ENCODE results near the gene RDH8. TPM values are rescaled to one million over a fixed set of nuclear protein-coding genes. Genes with fewer than 3 reads are reported as not detected.

The RDH8 gene
- total and polyA plus RNA-seq, 2 of the 8 experiments (the other 6 are each of a cell fraction or from before 2014, with no cell fraction given), result 0.38 TPM; not detected in 1

DNA sequence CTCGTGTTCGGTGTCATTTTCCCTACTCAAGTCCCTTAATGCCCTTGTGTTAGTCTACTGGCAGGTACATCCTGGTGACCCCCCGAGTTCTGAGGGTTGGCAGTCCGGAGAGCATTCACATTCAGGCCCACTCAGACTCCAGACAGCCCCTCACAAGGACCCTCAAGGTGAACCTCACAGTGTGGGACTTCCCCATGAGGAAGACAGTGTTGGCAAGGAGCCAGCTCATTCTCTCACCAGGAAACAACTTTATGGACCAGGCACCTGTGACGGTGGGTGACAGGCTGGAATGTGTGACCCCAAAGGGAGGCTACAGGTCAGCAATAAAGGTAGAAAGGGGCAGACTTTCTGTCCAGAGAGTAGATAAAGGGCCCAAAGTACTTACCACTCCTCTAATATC, 24.5 kb downstream of the RDH8 start:
- no peaks in the 10 kb centered on the region for H3K23me2 ChIP-seq (ENCODE audit: low read depth, low read length)
- no peak for FAIRE-seq
- POLR2A ChIA-PET (ENCODE audit: partially characterized antibody), result no interaction called here
- no peak overlapping the region for H2BK20ac ChIP-seq (ENCODE audit: low read length)
- H4K20me1 ChIP-seq (replicated peaks in 1 of 2; ENCODE audit: control insufficient read depth in 1 of 2, insufficient read depth in 2 of 2, low read length in 2 of 2), result no peaks in the 10 kb centered on the region
- no peak overlapping the region for H3K4ac ChIP-seq (replicated peaks; ENCODE audit: insufficient read length, low read depth, low read length)
- H4K5ac ChIP-seq (ENCODE audit: insufficient read length, low read depth, low read length), result no peak overlapping the region
- H3K56ac ChIP-seq (replicated peaks; ENCODE audit: insufficient read length, low read depth, low read length), result no peak overlapping the region
- H3K14ac ChIP-seq (ENCODE audit: insufficient read length), result no peak overlapping the region
- no peaks in the 10 kb centered on the region for H3K36me3 ChIP-seq (ENCODE audit: control insufficient read depth in 2 of 4, insufficient read depth in 4 of 4, low read length in 3 of 4)
- no peak overlapping the region for H4K8ac ChIP-seq (ENCODE audit: extremely low read depth, insufficient read depth, low read length)
- H3K4me3 ChIP-seq (ENCODE audit: extremely low read depth in 1 of 4, insufficient read depth in 2 of 4, low read depth in 3 of 4, low read length in 4 of 4), result no peak overlapping the region
- no peak overlapping the region for H3K18ac ChIP-seq (ENCODE audit: extremely low read depth, low read length)
- H3K79me2 ChIP-seq (ENCODE audit: control insufficient read depth in 1 of 2, insufficient read depth in 2 of 2, low read length in 2 of 2), result no peaks in the 10 kb centered on the region
- H2BK5ac ChIP-seq (ENCODE audit: low read depth, low read length), result no peak overlapping the region
- H3K27ac ChIP-seq (ENCODE audit: low read depth, low read length), result no peak overlapping the region
- no peak overlapping the region for H2BK12ac ChIP-seq (ENCODE audit: low read depth, low read length)
- DNase-seq (ENCODE audit: low read depth in 1 of 2, low spot score in 2 of 2), result no peak
- no peak overlapping the region for H2AK5ac ChIP-seq (ENCODE audit: low read depth, low read length)
- 80% methylated on average over 5 of the region's 5 CpGs; no CpG with 5 or more reads in 1 of the 2 experiments for WGBS, 2 experiments (ENCODE audit: extremely low coverage in 1 of 2, insufficient coverage in 1 of 2, insufficient read length in 1 of 2, insufficient replicate concordance in 2 of 2, low coverage in 1 of 2, low lambda C conversion rate in 2 of 2, missing lambda C conversion rate in 1 of 2)
- CTCF ChIA-PET (ENCODE audit: partially characterized antibody), result interaction anchor here (1.1 kb wide), 1 partner anchor 54 kb away, joined by 3 read pairs; no protein-coding TSS in a partner anchor
- H2BK120ac ChIP-seq (replicated peaks; ENCODE audit: low read depth, low read length), result no peak overlapping the region
- no peak overlapping the region for H2AFZ ChIP-seq (ENCODE audit: low read length)
- no peak overlapping the region for H3K4me2 ChIP-seq (ENCODE audit: insufficient read depth in 1 of 2, low read depth in 2 of 2, low read length in 2 of 2)
- H3K23ac ChIP-seq (ENCODE audit: insufficient read length), result no peak overlapping the region
- no peaks in the 10 kb centered on the region for H3K79me1 ChIP-seq (ENCODE audit: low read depth, low read length)
- H3K27me3 ChIP-seq (replicated peaks in 1 of 4; ENCODE audit: control insufficient read depth in 3 of 4, extremely low read depth in 1 of 4, insufficient read depth in 3 of 4, low read length in 3 of 4), result no peaks in the 10 kb centered on the region; a peak in 1 of 7 replicates
- H2BK15ac ChIP-seq (ENCODE audit: low read length), result no peak overlapping the region
- H3K4me1 ChIP-seq (replicated peaks in 1 of 4; ENCODE audit: control insufficient read depth in 3 of 4, insufficient read depth in 4 of 4, low read length in 3 of 4), result no peaks in the 10 kb centered on the region
- no peak overlapping the region for H4K91ac ChIP-seq (replicated peaks; ENCODE audit: insufficient read length, low read length)
- H3K9ac ChIP-seq (replicated peaks in 1 of 4; ENCODE audit: extremely low read depth in 1 of 4, low read depth in 3 of 4, low read length in 3 of 4), result no peak overlapping the region
- H3K9me3 ChIP-seq (ENCODE audit: insufficient read depth in 2 of 2, low read depth in 1 of 2, low read length in 1 of 2), result peaks cover 30 to 32% of the 10 kb centered on the region in 2 experiments
- TF ChIP-seq ASH2L (IDR thresholded peaks at IDR 0.05; ENCODE audit: low read length) (no peak), EZH2 (IDR thresholded peaks at IDR 0.05; ENCODE audit: low read depth, low read length, severe bottlenecking) (no peak), KDM5A (IDR thresholded peaks at IDR 0.05; ENCODE audit: low read length) (no peak), TAF1 (IDR thresholded peaks at IDR 0.05; ENCODE audit: low read depth, low read length) (no peak), SP1 (IDR thresholded peaks at IDR 0.05; ENCODE audit: low read depth, low read length) (no peak), TCF12 (IDR thresholded peaks at IDR 0.05; ENCODE audit: low read depth, low read length) (no peak), POLR2AphosphoS5 (IDR thresholded peaks at IDR 0.05; ENCODE audit: low read depth, low read length) (no peak), PHF8 (conservative IDR thresholded peaks at IDR 0.05; ENCODE audit: low read depth, low read length) (no peak)
- TF ChIP-seq, protein P1, sequence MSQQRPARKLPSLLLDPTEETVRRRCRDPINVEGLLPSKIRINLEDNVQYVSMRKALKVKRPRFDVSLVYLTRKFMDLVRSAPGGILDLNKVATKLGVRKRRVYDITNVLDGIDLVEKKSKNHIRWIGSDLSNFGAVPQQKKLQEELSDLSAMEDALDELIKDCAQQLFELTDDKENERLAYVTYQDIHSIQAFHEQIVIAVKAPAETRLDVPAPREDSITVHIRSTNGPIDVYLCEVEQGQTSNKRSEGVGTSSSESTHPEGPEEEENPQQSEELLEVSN (IDR thresholded peaks at IDR 0.05), result no peak
- TF ChIP-seq, protein P2, sequence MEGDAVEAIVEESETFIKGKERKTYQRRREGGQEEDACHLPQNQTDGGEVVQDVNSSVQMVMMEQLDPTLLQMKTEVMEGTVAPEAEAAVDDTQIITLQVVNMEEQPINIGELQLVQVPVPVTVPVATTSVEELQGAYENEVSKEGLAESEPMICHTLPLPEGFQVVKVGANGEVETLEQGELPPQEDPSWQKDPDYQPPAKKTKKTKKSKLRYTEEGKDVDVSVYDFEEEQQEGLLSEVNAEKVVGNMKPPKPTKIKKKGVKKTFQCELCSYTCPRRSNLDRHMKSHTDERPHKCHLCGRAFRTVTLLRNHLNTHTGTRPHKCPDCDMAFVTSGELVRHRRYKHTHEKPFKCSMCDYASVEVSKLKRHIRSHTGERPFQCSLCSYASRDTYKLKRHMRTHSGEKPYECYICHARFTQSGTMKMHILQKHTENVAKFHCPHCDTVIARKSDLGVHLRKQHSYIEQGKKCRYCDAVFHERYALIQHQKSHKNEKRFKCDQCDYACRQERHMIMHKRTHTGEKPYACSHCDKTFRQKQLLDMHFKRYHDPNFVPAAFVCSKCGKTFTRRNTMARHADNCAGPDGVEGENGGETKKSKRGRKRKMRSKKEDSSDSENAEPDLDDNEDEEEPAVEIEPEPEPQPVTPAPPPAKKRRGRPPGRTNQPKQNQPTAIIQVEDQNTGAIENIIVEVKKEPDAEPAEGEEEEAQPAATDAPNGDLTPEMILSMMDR (IDR thresholded peaks at IDR 0.05; ENCODE audit: control extremely low read depth in 1 of 3, insufficient read depth in 1 of 3, low read depth in 1 of 3, low read length in 3 of 3), result no peak
- TF ChIP-seq, protein P3, sequence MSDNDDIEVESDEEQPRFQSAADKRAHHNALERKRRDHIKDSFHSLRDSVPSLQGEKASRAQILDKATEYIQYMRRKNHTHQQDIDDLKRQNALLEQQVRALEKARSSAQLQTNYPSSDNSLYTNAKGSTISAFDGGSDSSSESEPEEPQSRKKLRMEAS (IDR thresholded peaks at IDR 0.05), result no peak

All from H1 (cell line).